ENCODE results near the gene HSPA13. TPM values are rescaled to one million over a fixed set of nuclear protein-coding genes. Genes with fewer than 3 reads are reported as not detected.

The HSPA13 gene, protein sequence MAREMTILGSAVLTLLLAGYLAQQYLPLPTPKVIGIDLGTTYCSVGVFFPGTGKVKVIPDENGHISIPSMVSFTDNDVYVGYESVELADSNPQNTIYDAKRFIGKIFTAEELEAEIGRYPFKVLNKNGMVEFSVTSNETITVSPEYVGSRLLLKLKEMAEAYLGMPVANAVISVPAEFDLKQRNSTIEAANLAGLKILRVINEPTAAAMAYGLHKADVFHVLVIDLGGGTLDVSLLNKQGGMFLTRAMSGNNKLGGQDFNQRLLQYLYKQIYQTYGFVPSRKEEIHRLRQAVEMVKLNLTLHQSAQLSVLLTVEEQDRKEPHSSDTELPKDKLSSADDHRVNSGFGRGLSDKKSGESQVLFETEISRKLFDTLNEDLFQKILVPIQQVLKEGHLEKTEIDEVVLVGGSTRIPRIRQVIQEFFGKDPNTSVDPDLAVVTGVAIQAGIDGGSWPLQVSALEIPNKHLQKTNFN
- 13.2 to 21.7 TPM (median 18.3 TPM) in 5 replicates for total RNA-seq (2022; extraction: Qiagen RNA extraction; ENCODE audit: low read depth)

DNA sequence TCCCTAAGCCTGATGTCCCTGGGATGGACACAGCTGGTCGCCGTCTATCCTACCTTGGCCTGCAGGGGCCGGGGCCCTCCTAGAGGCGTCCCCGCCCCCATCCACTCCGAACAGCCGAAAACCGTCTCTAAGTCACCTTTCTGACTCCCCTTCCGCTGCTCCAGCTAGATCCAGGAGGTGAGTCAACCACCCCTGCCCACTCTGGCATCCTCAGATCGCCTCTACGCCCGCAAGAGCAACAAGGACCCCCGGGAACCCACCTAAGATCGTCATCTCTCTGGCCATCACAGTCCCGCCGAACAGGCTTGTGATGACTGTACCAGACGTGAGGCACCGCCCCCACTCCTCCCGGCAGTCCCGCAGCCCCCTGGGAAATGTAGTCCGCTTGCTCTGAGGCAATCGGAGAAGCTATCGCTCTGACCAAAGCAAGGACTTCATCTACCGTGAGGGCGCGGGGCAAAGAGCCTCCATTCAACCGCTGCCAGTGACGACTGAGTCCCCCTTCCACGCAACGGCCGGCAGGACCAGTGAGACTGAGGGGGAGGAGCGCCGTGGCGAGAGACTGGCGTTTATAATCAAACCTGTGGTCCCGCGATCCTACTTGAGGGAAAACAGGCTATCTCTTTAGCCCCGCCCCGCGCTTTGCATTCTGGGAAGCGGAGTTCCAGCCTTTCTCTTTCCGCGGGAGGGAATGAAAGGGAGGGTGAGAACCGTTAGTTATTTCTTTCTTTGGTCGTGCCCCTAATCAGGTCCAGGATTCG, at the start of gene HSPA13:
HSPA13 (minus strand) TSS at position 312 of the 761 bp plus-strand sequence; CDS start at position 285, 27 bp downstream.

Other genes with a start within 250 kb of the HSPA13 start
- gene LIPI, start 172.2 kb downstream of the HSPA13 start, total RNA-seq (2022; extraction: Qiagen RNA extraction; ENCODE audit: low read depth) = not detected in 5 replicates
- 0.13 TPM in 1 of 5 replicates, not detected in the others for gene RBM11, start 167.0 kb downstream of the HSPA13 start, total RNA-seq (2022; extraction: Qiagen RNA extraction; ENCODE audit: low read depth)
- not detected in 5 replicates for gene SAMSN1, start 163.2 kb upstream of the HSPA13 start, total RNA-seq (2022; extraction: Qiagen RNA extraction; ENCODE audit: low read depth)